ENCODE data around the gene KIF21B. TPM values are rescaled to one million over a fixed set of nuclear protein-coding genes. Genes with fewer than 3 reads are reported as not detected.

KIF21B gene
- total RNA-seq: 1 to 10 TPM in 4 of 7 donors, under 1 TPM in 3; 0.57 to 1.9 (median 1.0) TPM
- polyA plus RNA-seq: under 1 TPM; 0.58 to 0.65 TPM
- long read RNA-seq, donor 1, partial matches to known transcripts: 0 of 2 reads
- long read RNA-seq, donor 1, other reads (novel, unspliced or antisense): 2 of 2 reads
- long read RNA-seq, donor 2: 0 reads
- long read RNA-seq, donor 3, partial matches to known transcripts: 1 of 3 reads
- long read RNA-seq, donor 3, other reads (novel, unspliced or antisense): 2 of 3 reads

- peak; percentile 70 to 86 (median 81) for DNase-seq
- Histone ChIP-seq H3K27ac (no peak within 1 kb of the TSS), H3K9me3 (no peaks in the 10 kb centered on the region), H3K4me1 (ENCODE audit: insufficient read depth) (peaks cover 5% of the 10 kb centered on the region), H3K36me3 (no peaks in the 10 kb centered on the region), H3K27me3 (no peaks in the 10 kb centered on the region), H3K4me3 (peak within 1 kb of the TSS; percentile 41)
- intact Hi-C loops (cut with DNase I): no loop called here
- no peak for TF ChIP-seq CTCF (IDR thresholded peaks at IDR 0.05)
- TF ChIP-seq POLR2A (IDR thresholded peaks at IDR 0.05): no peak
- TF ChIP-seq EP300 (IDR thresholded peaks at IDR 0.05): no peak
- 1 to 4% (median 2%) methylated on average over 15 to 53 of the region's 53 CpGs for WGBS, 3 donors
Observed at GRCh38 chr1:201023517-201023902, at the start of gene KIF21B. Gene KIF21B, minus strand, starts transcription at chr1:201023714. Its CDS starts 331 bp downstream, at chr1:201023383.

- Histone ChIP-seq H3K27me3 (no peaks in the 10 kb centered on the region), H3K4me3 (no peak overlapping the region), H3K27ac (no peak overlapping the region), H3K9me3 (no peaks in the 10 kb centered on the region), H3K4me1 (ENCODE audit: insufficient read depth) (no peaks in the 10 kb centered on the region), H3K36me3 (no peaks in the 10 kb centered on the region)
- WGBS, 3 donors: 75 to 79% (median 78%) methylated on average over 6 of the region's 6 CpGs
- no peak for DNase-seq
- no peak for TF ChIP-seq EP300 (IDR thresholded peaks at IDR 0.05)
- TF ChIP-seq CTCF (IDR thresholded peaks at IDR 0.05): no peak
- TF ChIP-seq POLR2A (IDR thresholded peaks at IDR 0.05): no peak
- intact Hi-C loops (cut with DNase I): no loop called here
Observed at GRCh38 chr1:201072922-201073321, 49.4 kb upstream of the KIF21B start.

GRCh38 chr1:201072149-201072548, 48.6 kb upstream of the KIF21B start:
- TF ChIP-seq POLR2A (IDR thresholded peaks at IDR 0.05): no peak
- TF ChIP-seq EP300 (IDR thresholded peaks at IDR 0.05): no peak
- TF ChIP-seq CTCF (IDR thresholded peaks at IDR 0.05): no peak
- no peaks in the 10 kb centered on the region for H3K4me1 ChIP-seq (ENCODE audit: insufficient read depth)
- no peaks in the 10 kb centered on the region for H3K27me3 ChIP-seq
- intact Hi-C loops (cut with DNase I): no loop called here
- H3K9me3 ChIP-seq: no peaks in the 10 kb centered on the region
- no peak overlapping the region for H3K4me3 ChIP-seq
- WGBS, 3 donors: 72 to 86% (median 83%) methylated on average over 5 of the region's 5 CpGs
- no peak for DNase-seq
- no peaks in the 10 kb centered on the region for H3K36me3 ChIP-seq
- no peak overlapping the region for H3K27ac ChIP-seq

GRCh38 chr1:201069636-201070035, 46.1 kb upstream of the KIF21B start:
- intact Hi-C loops (cut with DNase I): no loop called here
- DNase-seq: no peak
- Histone ChIP-seq H3K9me3 (no peaks in the 10 kb centered on the region), H3K27ac (no peak overlapping the region), H3K27me3 (no peaks in the 10 kb centered on the region), H3K4me3 (no peak overlapping the region), H3K36me3 (no peaks in the 10 kb centered on the region), H3K4me1 (ENCODE audit: insufficient read depth) (no peaks in the 10 kb centered on the region)
- no peak for TF ChIP-seq POLR2A (IDR thresholded peaks at IDR 0.05)
- TF ChIP-seq EP300 (IDR thresholded peaks at IDR 0.05): no peak
- no peak for TF ChIP-seq CTCF (IDR thresholded peaks at IDR 0.05)
- 85 to 90% (median 85%) methylated on average over 3 of the region's 3 CpGs for WGBS, 3 donors
